Brain microvascular endothelial cell (primary cell): Measurements from ENCODE around the gene CAMK2D.

Experiments used
- DNase-seq: peaks from one replicate; pipeline ENCODE4 v3.0.0-alpha.2; 2020
- H3K27ac ChIP-seq: fragments of 250-450 bp; sonication (Bioruptor Pico); 2 replicates; pipeline ENCODE4 v1.5.1; 2020; ENCODE audit warnings: mild to moderate bottlenecking, moderate library complexity
- H3K27me3 ChIP-seq: fragments of 250-450 bp; sonication (Bioruptor Pico); replicated peaks from 2 replicates; pipeline ENCODE4 v1.5.1; 2020; ENCODE audit warnings: mild to moderate bottlenecking
- H3K36me3 ChIP-seq: fragments of 250-450 bp; sonication (Bioruptor Pico); replicated peaks from 2 replicates; pipeline ENCODE4 v1.5.1; 2020; ENCODE audit warnings: mild to moderate bottlenecking
- H3K4me3 ChIP-seq: 2 replicates; pipeline ENCODE4 v1.5.1; 2011; ENCODE audit warnings: low read depth, mild to moderate bottlenecking, control low read depth, low read length, moderate library complexity
- in situ Hi-C: cut with HindIII; loops from 2 replicates; pipeline ENCODE4 v1.10.0; 2017; ENCODE audit warnings: low sequenced_read_pairs, low pct_ligation_motif_present
- TF ChIP-seq, protein P1 (sequence below): IDR thresholded peaks from 2 replicates; pipeline ENCODE4 v1.5.1; 2011; ENCODE audit warnings: low read depth, mild to moderate bottlenecking, moderate library complexity, low read length, control low read depth, inconsistent platforms; ENCODE audit errors: missing control alignments

CAMK2D gene

DNA sequence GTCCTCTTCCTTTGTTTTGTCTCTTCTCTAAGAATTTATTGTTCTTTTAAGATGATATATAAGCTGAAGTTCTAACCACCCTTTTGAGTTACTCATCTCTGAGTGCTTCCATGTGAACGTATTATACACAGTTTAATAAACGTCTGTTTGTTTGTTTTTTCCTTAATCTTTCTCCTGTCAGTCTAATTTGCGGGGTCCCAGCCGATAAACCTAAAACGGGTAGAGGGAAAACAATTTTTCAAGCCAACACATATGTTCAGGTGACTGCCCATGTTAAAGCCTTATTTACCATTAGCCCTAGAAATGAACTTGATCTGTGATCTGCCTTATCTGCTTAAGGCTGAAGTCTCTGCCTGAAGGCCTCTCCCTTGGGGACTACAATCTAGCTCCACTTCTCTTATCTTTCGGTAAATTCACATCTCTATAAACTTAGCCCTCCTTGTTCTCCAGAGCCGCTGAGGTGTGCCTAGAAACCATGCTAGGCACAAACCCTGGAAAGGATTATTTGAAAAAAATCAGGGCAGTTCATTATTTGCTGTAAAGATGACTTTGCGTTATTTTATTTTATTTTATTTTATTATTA, 158.8 kb downstream of the CAMK2D start:
- DNase-seq, result no peak
- H3K4me3 ChIP-seq, result no peak overlapping the region
- H3K27me3 ChIP-seq, result no peaks in the 10 kb centered on the region
- TF ChIP-seq, protein P1, sequence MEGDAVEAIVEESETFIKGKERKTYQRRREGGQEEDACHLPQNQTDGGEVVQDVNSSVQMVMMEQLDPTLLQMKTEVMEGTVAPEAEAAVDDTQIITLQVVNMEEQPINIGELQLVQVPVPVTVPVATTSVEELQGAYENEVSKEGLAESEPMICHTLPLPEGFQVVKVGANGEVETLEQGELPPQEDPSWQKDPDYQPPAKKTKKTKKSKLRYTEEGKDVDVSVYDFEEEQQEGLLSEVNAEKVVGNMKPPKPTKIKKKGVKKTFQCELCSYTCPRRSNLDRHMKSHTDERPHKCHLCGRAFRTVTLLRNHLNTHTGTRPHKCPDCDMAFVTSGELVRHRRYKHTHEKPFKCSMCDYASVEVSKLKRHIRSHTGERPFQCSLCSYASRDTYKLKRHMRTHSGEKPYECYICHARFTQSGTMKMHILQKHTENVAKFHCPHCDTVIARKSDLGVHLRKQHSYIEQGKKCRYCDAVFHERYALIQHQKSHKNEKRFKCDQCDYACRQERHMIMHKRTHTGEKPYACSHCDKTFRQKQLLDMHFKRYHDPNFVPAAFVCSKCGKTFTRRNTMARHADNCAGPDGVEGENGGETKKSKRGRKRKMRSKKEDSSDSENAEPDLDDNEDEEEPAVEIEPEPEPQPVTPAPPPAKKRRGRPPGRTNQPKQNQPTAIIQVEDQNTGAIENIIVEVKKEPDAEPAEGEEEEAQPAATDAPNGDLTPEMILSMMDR, result no peak
- in situ Hi-C loops, result no loop called here
- no peak overlapping the region for H3K27ac ChIP-seq
- no peaks in the 10 kb centered on the region for H3K36me3 ChIP-seq

DNA sequence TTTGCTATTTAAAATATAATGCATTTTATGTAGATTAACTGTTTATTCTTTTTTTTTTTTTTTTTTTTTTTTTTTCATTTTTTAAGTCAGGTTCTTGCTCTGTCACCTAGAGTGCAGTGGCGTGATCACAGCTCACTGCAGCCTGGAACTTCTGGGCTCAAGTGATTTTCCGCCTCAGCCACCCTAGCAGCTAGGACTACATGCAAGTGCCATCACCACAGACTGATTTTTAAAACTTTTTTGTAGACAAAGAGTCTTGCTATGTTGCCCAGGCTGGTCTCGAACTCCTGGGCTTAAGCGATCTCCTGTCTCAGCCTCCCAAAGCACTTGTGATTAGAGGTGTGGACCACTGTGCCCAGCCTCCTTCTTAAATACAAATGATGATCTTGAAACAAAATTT, 159.9 kb downstream of the CAMK2D start:
- TF ChIP-seq, protein P1, result no peak
- Histone ChIP-seq H3K4me3 (no peak overlapping the region), H3K27ac (no peak overlapping the region), H3K27me3 (no peaks in the 10 kb centered on the region), H3K36me3 (no peaks in the 10 kb centered on the region)
- no peak for DNase-seq
- in situ Hi-C loops, result no loop called here

DNA sequence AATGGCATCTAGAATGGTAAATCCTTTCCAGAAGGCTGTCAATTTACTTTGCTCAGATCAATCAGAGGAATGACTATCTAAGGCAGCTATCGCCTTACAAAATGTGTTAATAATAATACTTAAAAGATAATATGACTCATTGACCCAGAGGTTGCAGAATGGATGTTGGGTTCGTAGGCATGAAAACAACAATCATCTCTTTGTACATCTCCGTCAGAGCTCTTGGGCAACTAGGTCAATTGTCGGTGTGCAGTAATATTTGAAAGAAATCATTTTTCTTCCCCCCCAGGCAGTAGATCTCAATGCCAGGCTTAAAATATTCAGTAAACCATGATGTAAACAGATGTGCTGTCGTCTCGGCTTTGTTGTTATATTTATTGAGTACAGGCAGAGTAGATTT, 165.1 kb downstream of the CAMK2D start:
- in situ Hi-C loops, result no loop called here

DNA sequence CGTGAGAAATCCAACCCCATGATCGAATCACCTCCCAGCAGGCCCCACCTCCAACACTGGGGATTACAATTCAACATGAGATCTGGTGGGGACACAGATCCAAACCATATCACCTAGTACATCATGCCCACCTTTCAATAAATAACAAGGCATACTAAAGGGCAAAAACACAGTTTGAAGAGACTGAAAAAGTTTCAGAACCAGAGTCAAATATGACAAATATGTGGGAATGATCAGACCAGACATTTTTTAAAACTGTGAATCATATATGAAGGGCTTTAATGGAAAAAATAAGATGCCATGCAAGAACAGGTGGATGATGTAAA, 167.3 kb downstream of the CAMK2D start:
- in situ Hi-C loops, result no loop called here
- Histone ChIP-seq H3K27me3 (no peaks in the 10 kb centered on the region), H3K27ac (no peak overlapping the region), H3K4me3 (no peak overlapping the region), H3K36me3 (no peaks in the 10 kb centered on the region)
- no peak for DNase-seq
- TF ChIP-seq, protein P1, result no peak

More for the DNA sequence above, 165.1 kb downstream of the CAMK2D start:
- DNase-seq, result no peak
- no peak overlapping the region for H3K4me3 ChIP-seq
- TF ChIP-seq, protein P1, result no peak
- H3K27me3 ChIP-seq, result no peaks in the 10 kb centered on the region
- H3K27ac ChIP-seq, result no peak overlapping the region
- no peaks in the 10 kb centered on the region for H3K36me3 ChIP-seq

DNA sequence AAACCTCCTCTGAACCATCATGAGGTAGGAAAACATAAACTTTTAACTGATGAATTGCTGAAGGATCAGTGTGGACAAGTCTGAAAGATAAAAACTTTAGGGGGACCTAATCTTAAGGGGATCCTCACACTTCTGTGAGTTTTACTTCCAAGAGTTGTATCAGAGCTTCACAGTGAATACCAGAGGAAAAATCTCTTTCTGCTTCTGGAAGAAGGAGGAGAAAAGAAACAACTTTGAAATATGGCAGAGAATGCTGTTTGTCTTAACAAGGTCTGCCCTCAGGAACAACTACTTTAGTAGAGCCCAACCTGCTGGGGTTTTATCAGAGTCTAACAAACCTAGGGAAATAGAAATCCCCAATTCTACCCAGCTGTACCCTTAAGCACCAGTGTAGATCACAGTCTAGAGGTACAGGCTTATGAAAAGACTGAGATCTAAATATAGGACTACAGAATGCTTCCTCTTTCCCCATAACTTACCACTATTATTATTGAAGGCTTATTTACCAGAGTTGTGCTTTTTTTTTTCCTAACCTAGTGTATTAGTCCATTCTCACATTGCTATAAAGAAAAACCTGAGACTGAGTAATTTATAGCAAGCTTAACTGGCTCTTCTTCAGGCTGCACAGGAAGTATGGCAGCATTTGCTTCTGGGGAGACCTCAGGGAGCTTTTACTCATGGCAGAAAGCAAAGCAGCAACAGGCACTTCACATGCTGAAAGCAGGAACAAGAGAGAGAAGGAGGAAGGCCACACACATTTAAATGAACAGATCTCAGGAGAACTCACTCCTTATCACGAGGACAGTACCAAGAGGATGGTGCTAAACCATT, 167.9 kb downstream of the CAMK2D start:
- Histone ChIP-seq H3K36me3 (no peaks in the 10 kb centered on the region), H3K27me3 (no peaks in the 10 kb centered on the region), H3K4me3 (no peak overlapping the region), H3K27ac (no peak overlapping the region)
- in situ Hi-C loops, result no loop called here
- no peak for DNase-seq
- TF ChIP-seq, protein P1, result no peak

DNA sequence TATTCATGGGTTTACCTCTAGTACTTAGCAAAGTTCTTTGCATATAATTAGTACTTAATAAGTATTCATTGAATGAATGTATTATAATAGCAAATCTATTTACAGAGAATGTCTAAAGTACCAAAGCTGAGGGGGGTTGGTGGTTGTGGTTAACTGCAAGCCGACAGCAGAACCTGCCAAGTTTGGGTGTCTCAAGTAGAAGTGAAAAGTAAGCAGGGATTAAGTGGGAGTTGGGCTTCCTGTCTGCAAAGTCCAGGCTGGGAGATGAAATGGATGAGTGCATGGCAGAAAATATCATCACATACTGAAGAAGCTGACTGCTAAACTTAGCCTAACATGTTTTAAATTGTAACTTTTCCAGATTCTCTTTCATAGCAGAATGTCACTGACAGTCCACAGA, 169.6 kb downstream of the CAMK2D start:
- TF ChIP-seq, protein P1, result no peak
- no peak for DNase-seq
- Histone ChIP-seq H3K27ac (no peak overlapping the region), H3K36me3 (no peaks in the 10 kb centered on the region), H3K4me3 (no peak overlapping the region), H3K27me3 (no peaks in the 10 kb centered on the region)
- in situ Hi-C loops, result no loop called here
